Measurements from ENCODE around the gene ATP6V0D1. TPM values are rescaled to one million over a fixed set of nuclear protein-coding genes. Genes with fewer than 3 reads are reported as not detected.

ATP6V0D1 gene
- total and polyA plus RNA-seq, 2 donors (not counting 1 experiment from before 2014, with no cell fraction given), result 62.1 to 91.0 TPM

DNA sequence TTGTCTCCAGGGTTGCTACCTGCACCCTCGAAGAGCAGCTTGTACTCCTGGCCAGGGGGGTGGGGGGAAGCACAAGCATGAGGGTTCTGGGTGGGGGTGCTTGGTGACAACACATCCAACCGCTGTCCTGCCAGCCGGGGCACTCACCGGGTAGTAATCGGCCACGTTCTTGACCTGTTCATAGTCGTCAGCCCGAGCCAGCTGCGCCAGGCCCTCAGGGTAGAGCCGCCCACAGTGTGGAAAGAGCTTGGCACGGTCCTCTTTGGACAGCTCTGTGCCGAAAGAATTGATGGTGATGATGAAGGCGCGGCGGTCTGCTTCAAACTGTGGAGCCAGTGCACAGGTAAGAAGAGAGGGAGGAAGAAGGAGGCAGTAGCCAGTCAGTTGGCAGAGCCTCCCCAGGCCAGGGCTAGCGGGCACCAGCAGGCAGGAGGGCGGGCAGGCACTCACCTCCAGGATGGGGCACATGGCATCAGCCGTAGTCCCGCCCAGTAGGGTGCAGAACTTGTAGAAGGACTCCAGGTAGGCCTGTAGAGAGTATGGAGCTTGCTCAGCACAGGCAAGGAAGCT, 42.0 kb downstream of the ATP6V0D1 start:
- H3K4me2 ChIP-seq (replicated peaks; ENCODE audit: low read depth, low read length, poor library complexity, severe bottlenecking), result no peak overlapping the region
- intact Hi-C loops (cut with micrococcal nuclease), result no loop called here
- peaks cover 7 to 14% of the 10 kb centered on the region in 2 donors for H3K4me1 ChIP-seq (ENCODE audit: control insufficient read depth in 2 of 2, insufficient read depth in 2 of 2, low read length in 2 of 2)
- DNase-seq (no peak), ATAC-seq (ENCODE audit: low read depth) (no peak)
- no peaks in the 10 kb centered on the region for H3K9me3 Mint-ChIP-seq (ENCODE audit: insufficient read depth)
- no peak overlapping the region for H3K4me3 ChIP-seq (ENCODE audit: control extremely low read depth in 1 of 5, extremely low read depth in 1 of 5, insufficient read depth in 1 of 5, low read depth in 2 of 5, low read length in 4 of 5)
- peaks cover 0 to 59% of the 10 kb centered on the region in 2 experiments for H3K36me3 ChIP-seq (replicated peaks in 1 of 2; ENCODE audit: control extremely low read depth in 1 of 2, control insufficient read depth in 1 of 2, extremely low read depth in 1 of 2, insufficient read depth in 2 of 2, low read length in 1 of 2)
- WGBS (ENCODE audit: insufficient coverage), result 99% methylated on average over 19 of the region's 19 CpGs
- no peak overlapping the region for H2AFZ ChIP-seq (ENCODE audit: insufficient read depth, low read depth, low read length, poor library complexity, severe bottlenecking)
- CTCF ChIA-PET, result interaction anchor here (1.0 to 1.3 kb wide), 2 partner anchors 10 to 27 kb away, joined by 4 read pairs; no protein-coding TSS in a partner anchor
- H3K9me3 ChIP-seq (ENCODE audit: control extremely low read depth in 1 of 3, control insufficient read depth in 2 of 3, insufficient read depth in 1 of 3, low read length in 2 of 3), result no peaks in the 10 kb centered on the region
- peaks cover 23% of the 10 kb centered on the region for H4K20me1 ChIP-seq (ENCODE audit: control insufficient read depth, insufficient read depth, low read length, poor library complexity, severe bottlenecking)
- H3K4me1 Mint-ChIP-seq, result peaks cover 18% of the 10 kb centered on the region
- TF ChIP-seq, protein P1, sequence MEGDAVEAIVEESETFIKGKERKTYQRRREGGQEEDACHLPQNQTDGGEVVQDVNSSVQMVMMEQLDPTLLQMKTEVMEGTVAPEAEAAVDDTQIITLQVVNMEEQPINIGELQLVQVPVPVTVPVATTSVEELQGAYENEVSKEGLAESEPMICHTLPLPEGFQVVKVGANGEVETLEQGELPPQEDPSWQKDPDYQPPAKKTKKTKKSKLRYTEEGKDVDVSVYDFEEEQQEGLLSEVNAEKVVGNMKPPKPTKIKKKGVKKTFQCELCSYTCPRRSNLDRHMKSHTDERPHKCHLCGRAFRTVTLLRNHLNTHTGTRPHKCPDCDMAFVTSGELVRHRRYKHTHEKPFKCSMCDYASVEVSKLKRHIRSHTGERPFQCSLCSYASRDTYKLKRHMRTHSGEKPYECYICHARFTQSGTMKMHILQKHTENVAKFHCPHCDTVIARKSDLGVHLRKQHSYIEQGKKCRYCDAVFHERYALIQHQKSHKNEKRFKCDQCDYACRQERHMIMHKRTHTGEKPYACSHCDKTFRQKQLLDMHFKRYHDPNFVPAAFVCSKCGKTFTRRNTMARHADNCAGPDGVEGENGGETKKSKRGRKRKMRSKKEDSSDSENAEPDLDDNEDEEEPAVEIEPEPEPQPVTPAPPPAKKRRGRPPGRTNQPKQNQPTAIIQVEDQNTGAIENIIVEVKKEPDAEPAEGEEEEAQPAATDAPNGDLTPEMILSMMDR (IDR thresholded peaks at IDR 0.05), result no peak
- no peak overlapping the region for H3K9ac ChIP-seq (ENCODE audit: low read length)
- H3K27ac ChIP-seq (ENCODE audit: low read length in 2 of 2), result no peak overlapping the region
- no peaks in the 10 kb centered on the region for H3K27me3 ChIP-seq (replicated peaks in 1 of 4; ENCODE audit: control extremely low read depth in 1 of 4, control insufficient read depth in 3 of 4, insufficient read depth in 4 of 4, low read length in 3 of 4)
- H3K4me3 Mint-ChIP-seq, result no peak overlapping the region
- H3K27ac Mint-ChIP-seq, result no peak overlapping the region
- no peaks in the 10 kb centered on the region for H3K27me3 Mint-ChIP-seq
- H3K79me2 ChIP-seq (ENCODE audit: control insufficient read depth, insufficient read depth, low read length), result no peaks in the 10 kb centered on the region
- POLR2A ChIA-PET, result no interaction called here

DNA sequence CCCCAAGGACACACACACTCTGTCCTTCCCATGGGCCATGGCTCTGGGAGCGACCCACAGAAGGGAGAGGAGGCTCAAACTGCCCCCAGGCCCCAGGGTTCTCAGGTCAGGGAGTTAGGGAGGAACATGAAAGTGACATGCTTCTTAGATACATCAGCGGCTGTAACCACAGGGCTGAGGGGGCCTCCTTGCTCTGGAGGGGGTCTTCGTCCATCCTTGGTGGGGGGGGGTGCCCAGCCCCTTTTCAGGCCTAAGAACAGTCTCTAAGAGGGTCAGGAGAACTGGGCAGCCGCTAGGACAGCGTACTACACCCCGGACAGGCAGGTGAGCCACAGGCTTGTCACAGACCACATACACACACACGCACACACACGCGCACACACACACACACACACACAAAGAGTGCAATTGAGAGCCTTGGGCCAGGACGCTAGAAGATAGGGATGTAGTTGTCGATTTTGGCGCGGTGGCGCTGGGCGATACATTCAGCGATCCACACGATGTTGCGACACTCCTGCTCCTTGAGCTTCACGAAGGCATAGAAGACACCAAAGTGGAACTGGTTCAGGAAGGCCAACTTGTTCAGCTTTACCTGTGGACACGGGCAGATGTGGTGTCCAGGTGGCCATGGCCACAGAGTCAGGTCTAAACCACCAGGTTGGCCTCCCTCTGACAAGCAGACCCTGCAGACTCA, 42.7 kb downstream of the ATP6V0D1 start:
- Histone ChIP-seq H3K9ac (ENCODE audit: low read length) (no peak overlapping the region), H3K27ac (ENCODE audit: low read length in 2 of 2) (no peak overlapping the region), H2AFZ (ENCODE audit: insufficient read depth, low read depth, low read length, poor library complexity, severe bottlenecking) (no peak overlapping the region), H3K27me3 (replicated peaks in 1 of 4; ENCODE audit: control extremely low read depth in 1 of 4, control insufficient read depth in 3 of 4, insufficient read depth in 4 of 4, low read length in 3 of 4) (no peaks in the 10 kb centered on the region), H3K36me3 (replicated peaks in 1 of 2; ENCODE audit: control extremely low read depth in 1 of 2, control insufficient read depth in 1 of 2, extremely low read depth in 1 of 2, insufficient read depth in 2 of 2, low read length in 1 of 2) (peaks cover 0 to 53% of the 10 kb centered on the region in 2 experiments), H4K20me1 (ENCODE audit: control insufficient read depth, insufficient read depth, low read length, poor library complexity, severe bottlenecking) (peaks cover 19% of the 10 kb centered on the region), H3K9me3 (ENCODE audit: control extremely low read depth in 1 of 3, control insufficient read depth in 2 of 3, insufficient read depth in 1 of 3, low read length in 2 of 3) (no peaks in the 10 kb centered on the region), H3K79me2 (ENCODE audit: control insufficient read depth, insufficient read depth, low read length) (no peaks in the 10 kb centered on the region), H3K4me2 (replicated peaks; ENCODE audit: low read depth, low read length, poor library complexity, severe bottlenecking) (no peak overlapping the region), H3K4me3 (ENCODE audit: control extremely low read depth in 1 of 5, extremely low read depth in 1 of 5, insufficient read depth in 1 of 5, low read depth in 2 of 5, low read length in 4 of 5) (no peak overlapping the region), H3K4me1 (ENCODE audit: control insufficient read depth in 2 of 2, insufficient read depth in 2 of 2, low read length in 2 of 2) (peaks cover 7 to 14% of the 10 kb centered on the region in 2 donors)
- intact Hi-C loops (cut with micrococcal nuclease), result no loop called here
- ATAC-seq (ENCODE audit: low read depth), result no peak
- DNase-seq, result no peak
- ChIA-PET CTCF (interaction anchor here (1.0 to 1.3 kb wide), 2 partner anchors 10 to 27 kb away, joined by 4 read pairs; no protein-coding TSS in a partner anchor), POLR2A (no interaction called here)
- WGBS (ENCODE audit: insufficient coverage), result 93% methylated on average over 12 of the region's 20 CpGs
- Mint-ChIP-seq H3K27me3 (no peaks in the 10 kb centered on the region), H3K27ac (no peak overlapping the region), H3K9me3 (ENCODE audit: insufficient read depth) (no peaks in the 10 kb centered on the region), H3K4me1 (peaks cover 20% of the 10 kb centered on the region), H3K4me3 (no peak overlapping the region)
- TF ChIP-seq EZH2 (IDR thresholded peaks at IDR 0.05; ENCODE audit: borderline replicate concordance, insufficient read depth, low read depth, low read length, poor library complexity, severe bottlenecking), result no peak
- TF ChIP-seq, protein P1 (IDR thresholded peaks at IDR 0.05), result no peak
